ENCODE measurements around the gene TADA2A. TPM values are rescaled to one million over a fixed set of nuclear protein-coding genes. Genes with fewer than 3 reads are reported as not detected.

Gene TADA2A, protein sequence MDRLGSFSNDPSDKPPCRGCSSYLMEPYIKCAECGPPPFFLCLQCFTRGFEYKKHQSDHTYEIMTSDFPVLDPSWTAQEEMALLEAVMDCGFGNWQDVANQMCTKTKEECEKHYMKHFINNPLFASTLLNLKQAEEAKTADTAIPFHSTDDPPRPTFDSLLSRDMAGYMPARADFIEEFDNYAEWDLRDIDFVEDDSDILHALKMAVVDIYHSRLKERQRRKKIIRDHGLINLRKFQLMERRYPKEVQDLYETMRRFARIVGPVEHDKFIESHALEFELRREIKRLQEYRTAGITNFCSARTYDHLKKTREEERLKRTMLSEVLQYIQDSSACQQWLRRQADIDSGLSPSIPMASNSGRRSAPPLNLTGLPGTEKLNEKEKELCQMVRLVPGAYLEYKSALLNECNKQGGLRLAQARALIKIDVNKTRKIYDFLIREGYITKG
- total RNA-seq: 28.7 TPM

DNA sequence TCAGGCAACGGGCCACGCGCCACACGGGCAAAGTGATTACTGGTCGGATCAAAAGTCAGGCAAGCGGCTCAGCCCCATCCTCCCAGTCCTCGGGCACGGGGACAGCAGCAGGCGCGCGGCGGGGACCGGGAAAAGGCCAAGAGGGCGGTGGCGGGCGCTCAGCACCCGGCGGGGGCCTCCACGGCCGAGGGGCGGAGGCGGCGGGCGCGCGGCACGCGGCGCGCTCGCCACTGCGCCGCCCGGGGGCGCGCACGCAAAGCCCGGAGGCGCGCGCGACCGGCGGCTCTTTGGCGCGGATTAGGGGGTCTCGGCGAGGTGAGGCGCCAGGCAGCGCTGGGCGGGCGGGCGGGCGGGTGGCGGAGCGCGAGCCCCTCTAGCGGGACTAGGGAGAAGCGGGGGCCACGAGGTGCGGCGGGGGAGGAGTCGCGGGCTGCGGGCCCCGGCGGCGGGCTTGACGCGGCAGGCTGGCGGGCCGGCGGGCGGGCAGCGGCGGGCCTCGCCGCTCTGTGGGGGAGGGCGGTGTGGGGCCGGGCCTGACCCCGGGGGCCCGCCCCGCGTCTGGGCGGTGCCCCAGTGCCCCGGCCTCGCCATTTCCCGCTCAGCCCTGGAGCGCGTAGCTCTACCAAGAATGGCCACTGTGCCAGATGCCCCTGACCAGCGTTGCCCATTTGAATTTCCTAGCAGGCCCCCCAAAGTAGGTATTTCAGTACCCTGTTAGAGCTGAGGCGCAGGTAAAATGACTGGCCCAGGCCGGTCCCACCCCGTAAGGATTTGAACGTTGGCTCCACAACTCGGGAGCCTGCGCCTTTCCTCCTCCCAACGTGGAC, at the start of gene TADA2A, which contains the start of gene ACACA:
Gene TADA2A, plus strand, starts transcription at position 252 of the 827 bp plus-strand sequence. CDS start 4,480 bp downstream, outside the sequence.
Gene ACACA, minus strand, starts transcription at position 202 of the 827 bp plus-strand sequence. CDS start 537 bp downstream, outside the sequence.
- Histone ChIP-seq H3K4me3 (ENCODE audit: low read length in 3 of 3) (peak within 1 kb of the TSS; percentile 87 to 93 (median 92)), H3K4me1 (ENCODE audit: control insufficient read depth in 3 of 3, insufficient read depth in 3 of 3, low read length in 3 of 3) (peaks cover 6 to 23% (median 11%) of the 10 kb centered on the region in 3 donors), H3K9ac (ENCODE audit: low read depth in 1 of 3, low read length in 3 of 3) (peak within 1 kb of the TSS; percentile 90 to 92 (median 91)), H3K27me3 (ENCODE audit: control insufficient read depth in 3 of 3, insufficient read depth in 3 of 3, low read length in 3 of 3) (no peaks in the 10 kb centered on the region), H3K9me3 (ENCODE audit: control insufficient read depth in 3 of 3, low read length in 3 of 3) (no peaks in the 10 kb centered on the region), H3K36me3 (ENCODE audit: control insufficient read depth in 3 of 3, insufficient read depth in 3 of 3, low read length in 3 of 3) (peaks cover 3 to 10% (median 3%) of the 10 kb centered on the region in 3 donors), H3K27ac (ENCODE audit: low read depth, low read length) (peak within 1 kb of the TSS; percentile 92)

DNA sequence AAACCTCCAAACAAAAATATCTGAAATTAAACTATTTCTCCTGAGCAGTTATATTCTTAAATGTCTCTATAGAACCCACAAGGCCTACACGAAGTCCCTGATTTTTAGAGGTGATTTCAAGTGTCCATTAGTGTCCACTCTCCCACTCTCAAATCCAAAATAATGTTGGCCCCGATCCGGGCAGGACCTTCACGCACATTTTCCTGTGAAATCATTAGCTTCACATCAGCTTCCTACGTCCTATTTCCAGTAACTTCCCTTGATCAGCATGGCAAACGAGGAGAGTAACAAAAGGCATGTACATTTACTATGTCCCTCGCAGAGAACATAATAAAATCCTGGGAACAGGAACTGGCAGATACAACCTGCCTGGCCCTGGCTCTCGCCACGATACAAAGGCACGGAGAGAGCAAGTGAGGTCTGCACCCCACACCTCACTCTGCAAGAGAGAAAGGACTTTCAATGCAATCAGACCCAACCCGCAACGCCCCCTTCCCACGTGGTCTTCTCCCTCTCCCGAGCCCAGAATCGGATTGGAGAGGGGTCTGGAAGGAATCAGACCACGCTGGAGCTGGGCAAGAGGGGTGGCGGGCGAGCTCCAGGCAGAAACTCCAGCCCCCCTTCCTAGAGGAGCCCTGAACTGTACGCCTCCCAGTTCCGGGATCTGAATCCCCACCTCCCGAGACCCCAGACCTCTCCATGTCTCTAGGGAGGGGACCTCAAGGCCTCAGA, 48.4 kb upstream of the TADA2A start:
- Histone ChIP-seq H3K4me3 (ENCODE audit: low read length in 3 of 3) (peak overlapping the region; percentile 72 to 85 (median 82)), H3K27ac (ENCODE audit: low read depth, low read length) (peak overlapping the region; percentile 92), H3K27me3 (ENCODE audit: control insufficient read depth in 3 of 3, insufficient read depth in 3 of 3, low read length in 3 of 3) (no peaks in the 10 kb centered on the region)

DNA sequence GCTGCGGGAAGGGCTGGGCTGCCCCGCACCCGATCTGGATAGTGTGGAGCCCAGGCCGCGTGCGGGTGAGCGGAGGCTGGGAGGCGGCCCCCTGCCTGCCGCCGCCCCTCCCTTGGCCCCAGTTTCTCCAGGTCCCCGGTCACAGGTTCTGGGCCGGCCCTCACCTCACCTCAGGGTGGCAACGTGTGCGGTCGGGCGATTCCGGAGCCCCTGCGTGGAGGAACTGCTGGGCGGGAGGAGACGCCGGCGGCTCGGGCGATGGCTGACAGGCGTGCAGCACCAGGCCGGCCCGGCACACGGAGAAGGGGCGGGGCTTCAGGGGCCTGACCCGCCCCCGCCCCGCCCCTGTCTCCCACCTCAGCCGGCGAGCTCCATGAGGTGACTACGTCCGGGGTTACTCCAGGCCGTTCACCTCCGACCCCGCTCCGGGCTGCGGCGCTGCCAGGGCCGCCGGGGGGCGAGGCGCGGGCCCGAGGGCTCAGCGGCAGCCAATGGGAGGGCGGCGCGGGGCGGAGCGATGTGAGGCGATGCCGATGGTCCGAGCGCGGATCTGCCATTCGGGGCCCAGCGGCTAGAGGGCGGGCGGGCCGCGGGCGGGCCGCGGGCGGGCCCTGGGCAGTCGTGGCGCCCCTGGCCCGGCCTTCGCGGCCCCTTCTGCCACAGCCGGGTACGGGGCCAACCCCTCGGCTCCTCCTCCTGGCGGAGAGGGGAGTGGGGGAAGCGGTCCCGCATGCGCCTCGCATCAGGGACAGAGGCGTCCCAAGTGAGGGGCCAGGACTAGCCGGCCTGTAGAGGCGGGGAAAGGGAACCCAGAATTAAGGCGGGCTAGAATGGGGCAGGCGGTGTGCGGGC, 47.6 kb upstream of the TADA2A start:
- peak overlapping the region; percentile 85 to 96 (median 90) for H3K9ac ChIP-seq (ENCODE audit: low read depth in 1 of 3, low read length in 3 of 3)
- H3K4me3 ChIP-seq (ENCODE audit: low read length in 3 of 3): peak overlapping the region; percentile 72 to 87 (median 82)
- H3K4me1 ChIP-seq (ENCODE audit: control insufficient read depth in 3 of 3, insufficient read depth in 3 of 3, low read length in 3 of 3): peaks cover 12 to 22% (median 17%) of the 10 kb centered on the region in 3 donors
- H3K9me3 ChIP-seq (ENCODE audit: control insufficient read depth in 3 of 3, low read length in 3 of 3): no peaks in the 10 kb centered on the region
- H3K27ac ChIP-seq (ENCODE audit: low read depth, low read length): peak overlapping the region; percentile 92
- H3K27me3 ChIP-seq (ENCODE audit: control insufficient read depth in 3 of 3, insufficient read depth in 3 of 3, low read length in 3 of 3): no peaks in the 10 kb centered on the region
- no peaks in the 10 kb centered on the region for H3K36me3 ChIP-seq (ENCODE audit: control insufficient read depth in 3 of 3, insufficient read depth in 3 of 3, low read length in 3 of 3)

More for the DNA sequence above, 48.4 kb upstream of the TADA2A start:
- peaks cover 0 to 3% (median 2%) of the 10 kb centered on the region in 3 donors for H3K36me3 ChIP-seq (ENCODE audit: control insufficient read depth in 3 of 3, insufficient read depth in 3 of 3, low read length in 3 of 3)
- H3K9ac ChIP-seq (ENCODE audit: low read depth in 1 of 3, low read length in 3 of 3): peak overlapping the region; percentile 85 to 96 (median 89)
- H3K9me3 ChIP-seq (ENCODE audit: control insufficient read depth in 3 of 3, low read length in 3 of 3): no peaks in the 10 kb centered on the region
- peaks cover 12 to 22% (median 17%) of the 10 kb centered on the region in 3 donors for H3K4me1 ChIP-seq (ENCODE audit: control insufficient read depth in 3 of 3, insufficient read depth in 3 of 3, low read length in 3 of 3)

DNA sequence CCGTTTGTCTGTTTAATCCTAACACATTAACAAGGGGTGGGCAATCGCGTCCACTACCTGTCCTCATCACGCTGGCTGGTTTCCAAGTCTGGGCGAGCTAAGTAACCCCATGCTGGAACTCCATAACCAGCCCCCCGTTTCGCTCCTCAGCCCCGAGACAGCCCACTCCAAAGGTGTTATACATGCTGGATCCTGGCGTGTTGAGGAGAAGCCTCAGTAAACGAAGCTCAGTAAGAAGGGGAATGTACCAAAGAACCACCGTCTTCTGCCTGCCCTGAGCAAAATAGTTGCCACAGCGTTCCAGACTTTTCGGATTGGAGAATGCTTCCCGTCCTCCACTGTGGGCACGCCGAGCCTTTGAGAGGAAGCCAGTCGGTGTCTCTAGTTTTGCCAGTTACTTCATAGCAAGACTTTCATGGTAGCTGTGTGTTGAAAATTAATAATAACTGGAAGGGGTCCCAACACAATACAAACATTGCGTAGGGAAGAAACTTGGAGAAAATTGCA, 47.0 kb upstream of the TADA2A start:
- peaks cover 12 to 22% (median 17%) of the 10 kb centered on the region in 3 donors for H3K4me1 ChIP-seq (ENCODE audit: control insufficient read depth in 3 of 3, insufficient read depth in 3 of 3, low read length in 3 of 3)
- peak overlapping the region; percentile 72 to 96 (median 90) for H3K9ac ChIP-seq (ENCODE audit: low read depth in 1 of 3, low read length in 3 of 3)
- H3K27ac ChIP-seq (ENCODE audit: low read depth, low read length): peak overlapping the region; percentile 88
- H3K36me3 ChIP-seq (ENCODE audit: control insufficient read depth in 3 of 3, insufficient read depth in 3 of 3, low read length in 3 of 3): no peaks in the 10 kb centered on the region
- no peaks in the 10 kb centered on the region for H3K9me3 ChIP-seq (ENCODE audit: control insufficient read depth in 3 of 3, low read length in 3 of 3)
- peak overlapping the region; percentile 72 to 87 (median 73) for H3K4me3 ChIP-seq (ENCODE audit: low read length in 3 of 3)
- no peaks in the 10 kb centered on the region for H3K27me3 ChIP-seq (ENCODE audit: control insufficient read depth in 3 of 3, insufficient read depth in 3 of 3, low read length in 3 of 3)

DNA sequence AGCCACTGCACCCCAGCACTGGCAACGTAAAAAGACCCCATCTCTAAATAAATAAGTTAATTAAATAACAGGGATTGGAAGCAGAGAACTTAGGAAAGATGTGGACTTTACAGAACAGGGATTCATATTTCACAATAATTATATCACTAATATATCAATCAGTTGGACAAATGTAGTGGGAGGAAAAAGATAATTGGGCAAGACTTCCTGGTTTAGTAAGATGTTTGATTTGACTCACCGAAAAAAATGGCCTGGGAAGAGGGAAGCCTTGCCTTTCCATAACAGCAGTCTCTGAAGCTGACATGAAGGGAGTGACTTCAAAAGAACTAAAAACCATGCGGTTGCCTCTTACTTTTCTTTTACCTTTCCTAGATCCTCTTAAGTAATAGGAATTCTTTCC, 46.1 kb upstream of the TADA2A start:
- Histone ChIP-seq H3K4me3 (ENCODE audit: low read length in 3 of 3) (no peak overlapping the region), H3K27me3 (ENCODE audit: control insufficient read depth in 3 of 3, insufficient read depth in 3 of 3, low read length in 3 of 3) (no peaks in the 10 kb centered on the region), H3K9me3 (ENCODE audit: control insufficient read depth in 3 of 3, low read length in 3 of 3) (no peaks in the 10 kb centered on the region), H3K36me3 (ENCODE audit: control insufficient read depth in 3 of 3, insufficient read depth in 3 of 3, low read length in 3 of 3) (no peaks in the 10 kb centered on the region), H3K9ac (ENCODE audit: low read depth in 1 of 3, low read length in 3 of 3) (no peak overlapping the region), H3K27ac (ENCODE audit: low read depth, low read length) (no peak overlapping the region), H3K4me1 (ENCODE audit: control insufficient read depth in 3 of 3, insufficient read depth in 3 of 3, low read length in 3 of 3) (peaks cover 12 to 22% (median 17%) of the 10 kb centered on the region in 3 donors)

DNA sequence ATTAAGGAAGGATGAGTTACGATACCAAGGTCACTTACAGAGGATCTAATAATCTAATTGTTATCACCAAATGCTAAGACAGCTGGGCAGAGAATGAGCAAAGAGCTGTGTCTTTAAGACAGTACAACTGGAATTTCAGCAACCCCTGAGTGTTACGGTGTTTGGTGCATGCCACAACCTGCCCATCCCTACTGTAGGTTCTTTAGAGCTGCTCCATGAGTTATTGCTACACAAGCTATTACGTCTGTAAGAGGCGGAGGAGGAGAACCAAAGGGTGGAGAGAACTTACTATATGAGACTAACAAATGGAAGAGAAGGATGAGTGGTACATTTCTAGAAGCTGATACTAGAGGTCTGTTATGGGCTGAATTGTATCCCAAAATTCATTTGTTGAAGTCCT, 45.1 kb upstream of the TADA2A start:
- Histone ChIP-seq H3K27me3 (ENCODE audit: control insufficient read depth in 3 of 3, insufficient read depth in 3 of 3, low read length in 3 of 3) (no peaks in the 10 kb centered on the region), H3K4me3 (ENCODE audit: low read length in 3 of 3) (no peak overlapping the region), H3K9ac (ENCODE audit: low read depth in 1 of 3, low read length in 3 of 3) (no peak overlapping the region), H3K4me1 (ENCODE audit: control insufficient read depth in 3 of 3, insufficient read depth in 3 of 3, low read length in 3 of 3) (peaks cover 12 to 22% (median 17%) of the 10 kb centered on the region in 3 donors), H3K36me3 (ENCODE audit: control insufficient read depth in 3 of 3, insufficient read depth in 3 of 3, low read length in 3 of 3) (no peaks in the 10 kb centered on the region), H3K27ac (ENCODE audit: low read depth, low read length) (no peak overlapping the region), H3K9me3 (ENCODE audit: control insufficient read depth in 3 of 3, low read length in 3 of 3) (no peaks in the 10 kb centered on the region)

DNA sequence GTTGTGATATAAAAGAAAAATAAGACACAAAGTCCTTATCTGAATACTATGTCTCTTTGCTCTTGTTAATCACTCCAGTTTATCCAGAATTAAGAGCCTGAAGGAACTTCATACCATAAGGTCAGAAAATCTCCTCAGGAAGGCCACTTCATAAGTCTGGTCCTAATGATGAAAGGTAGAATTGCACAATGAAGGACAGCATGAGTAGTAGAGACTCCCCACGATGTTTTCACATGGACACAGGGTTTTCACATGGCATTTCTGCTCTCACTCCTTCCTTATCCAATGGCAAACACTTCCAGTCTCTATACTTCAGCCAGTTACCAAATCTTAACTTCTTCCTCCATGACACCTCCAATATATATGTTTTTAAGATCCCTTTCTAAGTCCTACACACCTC, 41.1 kb upstream of the TADA2A start:
- no peaks in the 10 kb centered on the region for H3K9me3 ChIP-seq (ENCODE audit: control insufficient read depth in 3 of 3, low read length in 3 of 3)
- H3K4me3 ChIP-seq (ENCODE audit: low read length in 3 of 3): no peak overlapping the region
- H3K4me1 ChIP-seq (ENCODE audit: control insufficient read depth in 3 of 3, insufficient read depth in 3 of 3, low read length in 3 of 3): no peaks in the 10 kb centered on the region
- no peaks in the 10 kb centered on the region for H3K36me3 ChIP-seq (ENCODE audit: control insufficient read depth in 3 of 3, insufficient read depth in 3 of 3, low read length in 3 of 3)
- H3K27me3 ChIP-seq (ENCODE audit: control insufficient read depth in 3 of 3, insufficient read depth in 3 of 3, low read length in 3 of 3): no peaks in the 10 kb centered on the region
- H3K9ac ChIP-seq (ENCODE audit: low read depth in 1 of 3, low read length in 3 of 3): no peak overlapping the region
- no peak overlapping the region for H3K27ac ChIP-seq (ENCODE audit: low read depth, low read length)

DNA sequence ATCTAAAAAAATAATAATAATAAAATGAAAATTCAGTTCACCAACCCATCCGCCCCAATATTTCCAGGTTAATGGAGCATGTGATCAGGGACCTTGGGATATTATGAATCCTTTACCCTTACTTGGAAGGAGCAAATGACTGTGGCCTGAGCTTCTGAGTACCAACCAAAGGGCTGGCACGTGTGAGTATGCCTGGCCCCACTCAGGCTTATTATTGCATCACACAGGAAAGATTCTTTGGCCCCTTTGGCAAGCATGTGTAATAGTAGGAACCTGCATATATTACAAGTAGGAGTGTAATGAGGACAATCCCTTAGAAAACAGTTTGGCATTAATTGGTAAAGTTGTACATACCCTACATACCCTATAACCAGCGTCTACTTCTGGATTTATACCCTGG, 38.1 kb upstream of the TADA2A start:
- Histone ChIP-seq H3K9ac (ENCODE audit: low read depth in 1 of 3, low read length in 3 of 3) (no peak overlapping the region), H3K27ac (ENCODE audit: low read depth, low read length) (no peak overlapping the region), H3K36me3 (ENCODE audit: control insufficient read depth in 3 of 3, insufficient read depth in 3 of 3, low read length in 3 of 3) (no peaks in the 10 kb centered on the region), H3K9me3 (ENCODE audit: control insufficient read depth in 3 of 3, low read length in 3 of 3) (no peaks in the 10 kb centered on the region), H3K27me3 (ENCODE audit: control insufficient read depth in 3 of 3, insufficient read depth in 3 of 3, low read length in 3 of 3) (no peaks in the 10 kb centered on the region), H3K4me1 (ENCODE audit: control insufficient read depth in 3 of 3, insufficient read depth in 3 of 3, low read length in 3 of 3) (no peaks in the 10 kb centered on the region), H3K4me3 (ENCODE audit: low read length in 3 of 3) (no peak overlapping the region)

All from skeletal muscle tissue (tissue), 4 donors.